HG02943 (cell line): Measurements from ENCODE around the gene ATP6V0C.
A peak's percentile ranks its signal among the peaks of the same experiment; 100 is the strongest.
"Not testable (repeated sequence)": the region's sequence is repeated elsewhere in the genome, so short reads cannot be mapped to it uniquely, and the experiment has no call there.

Experiments used
- ATAC-seq: cut with Tn5 transposase; IDR thresholded peaks from one replicate; pipeline ENCODE4 v1.9.1; 2021; ENCODE audit warnings: mild to moderate bottlenecking, low read depth, moderate library complexity; ENCODE audit not compliant: unreplicated experiment

ATP6V0C gene

GRCh38 chr16:2474877-2475412, 38.8 kb upstream of the ATP6V0C start, which contains the start of gene TBC1D24:
Gene TBC1D24 (plus strand): TSS chr16:2475127. CDS start chr16:2496149, 21,022 bp downstream.
- peak; percentile 56 for ATAC-seq

GRCh38 chr16:2475413-2476344, 38.1 kb upstream of the ATP6V0C start:
- ATAC-seq = no peak

- ATAC-seq = no peak
Observed at GRCh38 chr16:2476345-2476720, 37.4 kb upstream of the ATP6V0C start.

- no peak for ATAC-seq
Observed at GRCh38 chr16:2476741-2477140, 37.0 kb upstream of the ATP6V0C start.

GRCh38 chr16:2477327-2477726, 36.4 kb upstream of the ATP6V0C start:
- ATAC-seq = no peak

GRCh38 chr16:2478279-2478678, 35.5 kb upstream of the ATP6V0C start:
- no peak for ATAC-seq

GRCh38 chr16:2479996-2480395, 33.8 kb upstream of the ATP6V0C start:
- ATAC-seq = not testable (repeated sequence)

GRCh38 chr16:2480948-2481347, 32.8 kb upstream of the ATP6V0C start:
- ATAC-seq = no peak

- ATAC-seq = no peak
Observed at GRCh38 chr16:2481676-2482075, 32.1 kb upstream of the ATP6V0C start.

GRCh38 chr16:2482249-2482648, 31.5 kb upstream of the ATP6V0C start:
- ATAC-seq = no peak

- ATAC-seq = no peak
Observed at GRCh38 chr16:2482708-2483534, 30.8 kb upstream of the ATP6V0C start.

- ATAC-seq = no peak
Observed at GRCh38 chr16:2483939-2484897, 29.5 kb upstream of the ATP6V0C start.

GRCh38 chr16:2484898-2485508, 28.7 kb upstream of the ATP6V0C start:
- ATAC-seq = no peak

- no peak for ATAC-seq
Observed at GRCh38 chr16:2485811-2486507, 27.8 kb upstream of the ATP6V0C start.

- no peak for ATAC-seq
Observed at GRCh38 chr16:2486645-2487516, 26.9 kb upstream of the ATP6V0C start.

GRCh38 chr16:2487517-2487842, 26.3 kb upstream of the ATP6V0C start:
- no peak for ATAC-seq

- no peak for ATAC-seq
Observed at GRCh38 chr16:2487903-2488531, 25.7 kb upstream of the ATP6V0C start.

GRCh38 chr16:2489581-2489980, 24.2 kb upstream of the ATP6V0C start:
- no peak for ATAC-seq
